MM.1S (cell line): ENCODE results near the gene CBFA2T2.

ENCODE experiments used
- EZH2phosphoT487 ChIP-seq: fragments of 300-600 bp; sonication (generic); IDR thresholded peaks from 2 replicates; pipeline ENCODE4 v1.6.1; 2018; ENCODE audit warnings: antibody characterized with exemption, low read length
- TF ChIP-seq, protein P1 (sequence below): fragments of 300-600 bp; sonication (generic); IDR thresholded peaks from 2 replicates; pipeline ENCODE4 v1.5.1; 2016; ENCODE audit warnings: antibody characterized with exemption, low read length, mixed read lengths

DNA sequence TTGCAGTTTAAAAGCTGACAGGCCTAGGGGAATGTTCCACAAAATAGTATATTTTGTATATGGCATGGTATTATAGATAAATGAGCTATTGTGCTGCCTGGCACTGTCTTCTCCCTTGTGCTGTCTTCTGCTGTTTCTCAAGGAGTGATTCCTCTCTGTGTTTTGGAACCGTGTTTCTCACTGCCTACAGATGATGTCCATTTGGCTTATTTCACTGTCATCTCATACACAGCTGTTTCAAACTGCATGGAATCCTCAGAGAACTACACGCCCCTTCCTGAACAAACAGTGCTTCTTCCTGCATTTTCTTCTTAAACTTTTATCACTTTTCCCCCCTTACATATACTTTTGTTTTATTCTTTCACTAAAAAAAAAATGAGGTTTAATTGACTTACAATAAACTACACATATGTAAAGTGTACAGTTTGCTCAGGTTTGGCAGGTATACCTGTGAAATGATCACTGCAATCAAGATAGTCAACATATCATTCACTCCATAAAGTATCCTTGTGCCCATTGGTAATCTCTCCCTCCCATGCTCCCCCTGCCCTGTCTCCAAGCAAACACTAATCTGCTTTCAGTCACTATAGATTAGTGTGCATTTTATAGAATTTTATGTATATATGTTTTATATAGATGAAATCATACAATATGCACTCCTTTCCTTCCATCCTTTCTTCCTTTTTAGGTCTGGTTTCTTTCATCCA lies 43.0 kb downstream of the CBFA2T2 start:
- TF ChIP-seq, protein P1, sequence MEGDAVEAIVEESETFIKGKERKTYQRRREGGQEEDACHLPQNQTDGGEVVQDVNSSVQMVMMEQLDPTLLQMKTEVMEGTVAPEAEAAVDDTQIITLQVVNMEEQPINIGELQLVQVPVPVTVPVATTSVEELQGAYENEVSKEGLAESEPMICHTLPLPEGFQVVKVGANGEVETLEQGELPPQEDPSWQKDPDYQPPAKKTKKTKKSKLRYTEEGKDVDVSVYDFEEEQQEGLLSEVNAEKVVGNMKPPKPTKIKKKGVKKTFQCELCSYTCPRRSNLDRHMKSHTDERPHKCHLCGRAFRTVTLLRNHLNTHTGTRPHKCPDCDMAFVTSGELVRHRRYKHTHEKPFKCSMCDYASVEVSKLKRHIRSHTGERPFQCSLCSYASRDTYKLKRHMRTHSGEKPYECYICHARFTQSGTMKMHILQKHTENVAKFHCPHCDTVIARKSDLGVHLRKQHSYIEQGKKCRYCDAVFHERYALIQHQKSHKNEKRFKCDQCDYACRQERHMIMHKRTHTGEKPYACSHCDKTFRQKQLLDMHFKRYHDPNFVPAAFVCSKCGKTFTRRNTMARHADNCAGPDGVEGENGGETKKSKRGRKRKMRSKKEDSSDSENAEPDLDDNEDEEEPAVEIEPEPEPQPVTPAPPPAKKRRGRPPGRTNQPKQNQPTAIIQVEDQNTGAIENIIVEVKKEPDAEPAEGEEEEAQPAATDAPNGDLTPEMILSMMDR, result no peak
- no peak for TF ChIP-seq EZH2phosphoT487
